ENCODE measurements around the gene CYP2S1.
A peak's percentile ranks its signal among the peaks of the same experiment; 100 is the strongest.

Gene CYP2S1

GRCh38 chr19:41218249-41218614, 25.2 kb downstream of the CYP2S1 start:
- DNase-seq = no peak
- no peaks in the 10 kb centered on the region for H3K9me3 Mint-ChIP-seq
- peak overlapping the region; percentile 96 for H3K27ac Mint-ChIP-seq
- peak overlapping the region; percentile 98 for H3K4me3 Mint-ChIP-seq
- peaks cover 61% of the 10 kb centered on the region for H3K4me1 Mint-ChIP-seq
- peaks cover 18% of the 10 kb centered on the region for H3K27me3 Mint-ChIP-seq (ENCODE audit: low read depth, poor library complexity)
- no peak for TF ChIP-seq CTCF (IDR thresholded peaks at IDR 0.05)
- H3K36me3 Mint-ChIP-seq (ENCODE audit: low read depth) = peaks cover 14% of the 10 kb centered on the region

- Mint-ChIP-seq H3K27ac (peak within 1 kb of the TSS; percentile 96), H3K9me3 (no peaks in the 10 kb centered on the region), H3K36me3 (ENCODE audit: low read depth) (peaks cover 14% of the 10 kb centered on the region), H3K4me3 (peak within 1 kb of the TSS; percentile 98), H3K27me3 (ENCODE audit: low read depth, poor library complexity) (peaks cover 18% of the 10 kb centered on the region), H3K4me1 (peaks cover 67% of the 10 kb centered on the region)
- DNase-seq = peak; percentile 71
- TF ChIP-seq CTCF (IDR thresholded peaks at IDR 0.05) = no peak
Observed at GRCh38 chr19:41218615-41219507, 25.8 kb downstream of the CYP2S1 start, which contains the start of gene AXL. AXL (plus strand) TSS chr19:41219223; CDS start chr19:41219393, 170 bp downstream.

- H3K9me3 Mint-ChIP-seq = no peaks in the 10 kb centered on the region
- no peak for TF ChIP-seq CTCF (IDR thresholded peaks at IDR 0.05)
- peak overlapping the region; percentile 98 for H3K4me3 Mint-ChIP-seq
- peaks cover 77% of the 10 kb centered on the region for H3K4me1 Mint-ChIP-seq
- peaks cover 15% of the 10 kb centered on the region for H3K27me3 Mint-ChIP-seq (ENCODE audit: low read depth, poor library complexity)
- H3K36me3 Mint-ChIP-seq (ENCODE audit: low read depth) = peaks cover 14% of the 10 kb centered on the region
- DNase-seq = peak; percentile 32
- no peak overlapping the region for H3K27ac Mint-ChIP-seq
Observed at GRCh38 chr19:41219924-41220567, 27.0 kb downstream of the CYP2S1 start.

- H3K4me1 Mint-ChIP-seq = peaks cover 84% of the 10 kb centered on the region
- H3K27me3 Mint-ChIP-seq (ENCODE audit: low read depth, poor library complexity) = peaks cover 13% of the 10 kb centered on the region
- peaks cover 14% of the 10 kb centered on the region for H3K36me3 Mint-ChIP-seq (ENCODE audit: low read depth)
- H3K4me3 Mint-ChIP-seq = peak overlapping the region; percentile 43
- H3K27ac Mint-ChIP-seq = no peak overlapping the region
- no peak for DNase-seq
- no peak for TF ChIP-seq CTCF (IDR thresholded peaks at IDR 0.05)
- no peaks in the 10 kb centered on the region for H3K9me3 Mint-ChIP-seq
Observed at GRCh38 chr19:41220811-41221210, 27.8 kb downstream of the CYP2S1 start.

- Mint-ChIP-seq H3K9me3 (no peaks in the 10 kb centered on the region), H3K36me3 (ENCODE audit: low read depth) (peaks cover 14% of the 10 kb centered on the region), H3K27ac (no peak overlapping the region), H3K27me3 (ENCODE audit: low read depth, poor library complexity) (peaks cover 16% of the 10 kb centered on the region), H3K4me1 (peaks cover 86% of the 10 kb centered on the region), H3K4me3 (peak overlapping the region; percentile 50)
- TF ChIP-seq CTCF (IDR thresholded peaks at IDR 0.05) = no peak
- no peak for DNase-seq
Observed at GRCh38 chr19:41221514-41222205, 28.6 kb downstream of the CYP2S1 start.

All from nephron progenitor cell (in vitro differentiated cells).